Liver (tissue), 9 donors: ENCODE results near the gene INPP5E. TPM values are rescaled to one million over a fixed set of nuclear protein-coding genes. Genes with fewer than 3 reads are reported as not detected.

Experiments
- DNase-seq: peaks from one replicate; pipeline ENCODE4 v3.0.0-alpha.2; 2017; ENCODE audit warnings: low spot score
- H3K27ac ChIP-seq, 2 donors: one replicate each; pipeline ENCODE4 v1.7.0; 2013; ENCODE audit warnings: inconsistent platforms in 2 of 2, low read length in 2 of 2, control low read depth in 1 of 2, low read depth in 1 of 2, mild to moderate bottlenecking in 1 of 2
- H3K27me3 ChIP-seq, 4 donors: one replicate each; pipeline versions ENCODE4 v1.6.1 to v1.7.0; 2013; ENCODE audit warnings: low read length in 3 of 4, inconsistent platforms in 1 of 4, mild to moderate bottlenecking in 1 of 4, moderate library complexity in 1 of 4; ENCODE audit not compliant: control insufficient read depth in 4 of 4, insufficient read depth in 4 of 4
- H3K36me3 ChIP-seq, 4 donors: one replicate each; pipeline versions ENCODE4 v1.6.1 to v1.7.0; 2013; ENCODE audit warnings: low read length in 3 of 4, mild to moderate bottlenecking in 3 of 4, low read depth in 1 of 4, moderate library complexity in 1 of 4; ENCODE audit not compliant: control insufficient read depth in 4 of 4, insufficient read depth in 3 of 4
- H3K4me1 ChIP-seq, 4 donors: one replicate each; pipeline versions ENCODE4 v1.6.1 to v1.7.0; 2013; ENCODE audit warnings: low read length in 3 of 4, mild to moderate bottlenecking in 3 of 4, moderate library complexity in 1 of 4; ENCODE audit not compliant: control insufficient read depth in 4 of 4, insufficient read depth in 4 of 4
- H3K4me3 ChIP-seq, 3 donors: one replicate each; pipeline versions ENCODE4 v1.6.1 to v1.7.0; 2013; ENCODE audit warnings: low read length in 3 of 3, control low read depth in 1 of 3, low read depth in 1 of 3, mild to moderate bottlenecking in 1 of 3
- H3K9ac ChIP-seq, 2 donors: one replicate each; pipeline ENCODE4 v1.7.0; 2013; ENCODE audit warnings: low read length in 2 of 2, mild to moderate bottlenecking in 2 of 2, moderate library complexity in 2 of 2, control low read depth in 1 of 2, low read depth in 1 of 2
- H3K9me3 ChIP-seq, 4 donors: one replicate each; pipeline versions ENCODE4 v1.6.1 to v1.7.0; 2013; ENCODE audit warnings: low read length in 3 of 4; ENCODE audit not compliant: control insufficient read depth in 4 of 4
- EGR1 ChIP-seq, 2 donors: IDR thresholded peaks; 2 replicates each; pipeline ENCODE4 v1.6.1; 2016 to 2018; ENCODE audit warnings: antibody characterized with exemption in 2 of 2, low read depth in 2 of 2
- FOXA1 ChIP-seq: IDR thresholded peaks from 2 replicates; pipeline ENCODE4 v1.6.1; 2016; ENCODE audit warnings: antibody characterized with exemption
- FOXA2 ChIP-seq: IDR thresholded peaks from 2 replicates; pipeline ENCODE4 v1.6.1; 2016; ENCODE audit warnings: antibody characterized with exemption
- GABPA ChIP-seq, 2 donors: IDR thresholded peaks in 1 of 2; conservative IDR thresholded peaks in 1 of 2; 2 replicates each; pipeline ENCODE4 v1.6.1; 2016; ENCODE audit warnings: antibody characterized with exemption in 2 of 2, mild to moderate bottlenecking in 1 of 2, moderate library complexity in 1 of 2
- HNF4A ChIP-seq, 2 donors: conservative IDR thresholded peaks; 2 replicates each; pipeline ENCODE4 v1.6.1; 2016; ENCODE audit warnings: antibody characterized with exemption in 2 of 2, mild to moderate bottlenecking in 2 of 2
- HNF4G ChIP-seq: IDR thresholded peaks from 2 replicates; pipeline ENCODE4 v1.6.1; 2016; ENCODE audit warnings: antibody characterized with exemption
- JUND ChIP-seq, 2 donors: IDR thresholded peaks; 2 replicates each; pipeline ENCODE4 v1.6.1; 2016; ENCODE audit warnings: antibody characterized with exemption in 2 of 2
- MAX ChIP-seq: IDR thresholded peaks from 2 replicates; pipeline ENCODE4 v1.6.1; 2016; ENCODE audit warnings: antibody characterized with exemption
- NR2F2 ChIP-seq: IDR thresholded peaks from 2 replicates; pipeline ENCODE4 v1.6.1; 2016; ENCODE audit warnings: antibody characterized with exemption
- RAD21 ChIP-seq, 2 donors: IDR thresholded peaks; 2 replicates each; pipeline ENCODE4 v1.6.1; 2016; ENCODE audit warnings: antibody characterized with exemption in 2 of 2, mild to moderate bottlenecking in 2 of 2
- REST ChIP-seq: IDR thresholded peaks from 2 replicates; pipeline ENCODE4 v1.6.1; 2016; ENCODE audit warnings: antibody characterized with exemption, mild to moderate bottlenecking
- RXRA ChIP-seq, 2 donors: IDR thresholded peaks; 2 replicates each; pipeline ENCODE4 v1.6.1; 2017 to 2018; ENCODE audit warnings: antibody characterized with exemption in 2 of 2, mild to moderate bottlenecking in 1 of 2
- SP1 ChIP-seq: IDR thresholded peaks from 2 replicates; pipeline ENCODE4 v1.6.1; 2018; ENCODE audit warnings: antibody characterized with exemption, mild to moderate bottlenecking
- TAF1 ChIP-seq: conservative IDR thresholded peaks from 2 replicates; pipeline ENCODE4 v1.6.1; 2016; ENCODE audit warnings: antibody characterized with exemption, mild to moderate bottlenecking
- YY1 ChIP-seq: IDR thresholded peaks from 2 replicates; pipeline ENCODE4 v1.6.1; 2016; ENCODE audit warnings: antibody characterized with exemption, mild to moderate bottlenecking
- ZBTB33 ChIP-seq: IDR thresholded peaks from 2 replicates; pipeline ENCODE4 v1.6.1; 2016; ENCODE audit warnings: antibody characterized with exemption
- WGBS: extraction: QIAGEN DNeasy Blood & Tissue Kit; methylation state at CpG from one replicate; pipeline ENCODE4 v1.1.7; 2013; 5-methylcytosine and 5-hydroxymethylcytosine counted together
- polyA plus RNA-seq, 2 donors: library from polyadenylated mRNA; stranded (reverse) in 1 of 2; unstranded in 1 of 2; fragments of 200-250 nt in 1 of 2; fragments of >200 nt in 1 of 2; fragmentation: Nextera tagmentation in 1 of 2; extraction: Ambion mirVana in 1 of 2; gene quantifications; one replicate each; pipeline versions ENCODE4 v1.2.1 to v1.2.3, GENCODE V29; 2013 to 2015
- total RNA-seq, 2 donors: library from RNA; depleted of rRNA; stranded (reverse); fragments of >200 nt; gene quantifications; one replicate each; pipeline ENCODE4 v1.2.3, GENCODE V29; 2014
- TF ChIP-seq, protein P1 (sequence below): fragments of 150-350 bp; IDR thresholded peaks from 2 replicates; pipeline ENCODE4 v1.5.1; 2017; ENCODE audit warnings: improper control_type of control experiment, low read depth, low read length; ENCODE audit not compliant: missing input control
- donor health status: healthy.
- donor health status: healthy.
- donor health status: healthy.
- donor health status: healthy.
- donor health status: healthy.

Gene INPP5E
- total and polyA plus RNA-seq, 4 donors = 1.0 to 3.3 (median 2.9) TPM

DNA sequence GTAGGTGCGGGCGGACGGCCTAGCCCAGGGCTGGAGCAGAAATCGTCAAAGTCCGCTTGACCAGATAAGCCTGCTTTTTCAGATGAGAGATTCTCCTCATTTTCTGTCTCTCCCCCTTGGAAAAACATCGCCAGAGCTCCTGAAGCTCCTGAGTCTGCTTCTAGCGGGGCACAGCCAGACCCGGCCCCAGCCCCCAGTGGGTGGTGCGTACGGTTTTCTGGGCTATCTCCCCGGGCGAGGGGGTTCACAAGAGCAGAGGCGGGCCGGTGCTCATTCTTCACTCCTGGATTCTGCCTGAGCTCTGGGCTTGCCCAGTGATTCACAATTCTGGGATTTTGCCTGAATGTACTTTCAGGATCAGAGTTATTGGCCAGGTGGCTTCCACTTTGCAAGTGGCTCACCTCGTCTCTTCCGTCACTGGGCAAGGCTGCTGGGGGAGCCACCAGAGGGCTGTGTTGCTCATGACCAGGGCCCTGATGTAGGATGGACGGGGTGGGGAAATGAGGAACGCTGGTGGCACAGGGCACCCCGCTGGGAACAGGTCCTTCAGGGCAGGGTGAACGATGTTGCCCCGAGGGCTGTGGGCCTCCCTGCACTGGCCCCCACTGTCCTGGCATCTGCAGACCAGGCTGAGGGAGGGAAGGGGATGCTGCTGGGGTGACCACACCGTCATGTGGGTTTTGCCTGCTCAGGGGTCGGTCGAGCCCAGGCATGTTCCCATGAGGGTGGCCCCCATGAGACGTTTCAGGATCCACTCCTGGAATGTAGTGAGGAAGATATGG is 36.9 kb upstream of the INPP5E start:
- H3K4me3 ChIP-seq = no peak overlapping the region
- no peaks in the 10 kb centered on the region for H3K9me3 ChIP-seq
- no peak overlapping the region for H3K9ac ChIP-seq
- TF ChIP-seq SP1 (no peak), FOXA1 (no peak), ZBTB33 (no peak), EGR1 (IDR thresholded peaks at IDR 0.05; ENCODE audit: low read depth in 2 of 2) (no peak), HNF4G (no peak), RXRA (IDR thresholded peaks at IDR 0.05) (no peak)
- TF ChIP-seq, protein P1, sequence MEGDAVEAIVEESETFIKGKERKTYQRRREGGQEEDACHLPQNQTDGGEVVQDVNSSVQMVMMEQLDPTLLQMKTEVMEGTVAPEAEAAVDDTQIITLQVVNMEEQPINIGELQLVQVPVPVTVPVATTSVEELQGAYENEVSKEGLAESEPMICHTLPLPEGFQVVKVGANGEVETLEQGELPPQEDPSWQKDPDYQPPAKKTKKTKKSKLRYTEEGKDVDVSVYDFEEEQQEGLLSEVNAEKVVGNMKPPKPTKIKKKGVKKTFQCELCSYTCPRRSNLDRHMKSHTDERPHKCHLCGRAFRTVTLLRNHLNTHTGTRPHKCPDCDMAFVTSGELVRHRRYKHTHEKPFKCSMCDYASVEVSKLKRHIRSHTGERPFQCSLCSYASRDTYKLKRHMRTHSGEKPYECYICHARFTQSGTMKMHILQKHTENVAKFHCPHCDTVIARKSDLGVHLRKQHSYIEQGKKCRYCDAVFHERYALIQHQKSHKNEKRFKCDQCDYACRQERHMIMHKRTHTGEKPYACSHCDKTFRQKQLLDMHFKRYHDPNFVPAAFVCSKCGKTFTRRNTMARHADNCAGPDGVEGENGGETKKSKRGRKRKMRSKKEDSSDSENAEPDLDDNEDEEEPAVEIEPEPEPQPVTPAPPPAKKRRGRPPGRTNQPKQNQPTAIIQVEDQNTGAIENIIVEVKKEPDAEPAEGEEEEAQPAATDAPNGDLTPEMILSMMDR = no peak
- H3K36me3 ChIP-seq = peaks cover 38 to 61% (median 49%) of the 10 kb centered on the region in 4 donors
- H3K27me3 ChIP-seq = no peaks in the 10 kb centered on the region
- no peak for DNase-seq
- WGBS = 90% methylated on average over 25 of the region's 25 CpGs
- H3K4me1 ChIP-seq = peaks cover 3% of the 10 kb centered on the region in 4 donors
- no peak overlapping the region for H3K27ac ChIP-seq

- no peak for DNase-seq
- H3K4me1 ChIP-seq = no peaks in the 10 kb centered on the region
- H3K27me3 ChIP-seq = no peaks in the 10 kb centered on the region
- no peaks in the 10 kb centered on the region for H3K9me3 ChIP-seq
- no peak overlapping the region for H3K27ac ChIP-seq
- 94% methylated on average over 34 of the region's 34 CpGs for WGBS
- peaks cover 42 to 74% (median 60%) of the 10 kb centered on the region in 4 donors for H3K36me3 ChIP-seq
- H3K9ac ChIP-seq = no peak overlapping the region
- no peak overlapping the region for H3K4me3 ChIP-seq
- TF ChIP-seq RAD21 (IDR thresholded peaks at IDR 0.05) (no peak), FOXA1 (no peak), NR2F2 (no peak), YY1 (no peak), GABPA (IDR thresholded peaks at IDR 0.05 in 1 of 2, conservative IDR thresholded peaks at IDR 0.05 in 1 of 2) (no peak), HNF4G (no peak), MAX (no peak), HNF4A (conservative IDR thresholded peaks at IDR 0.05) (no peak), TAF1 (no peak), REST (no peak), SP1 (no peak), FOXA2 (no peak), JUND (IDR thresholded peaks at IDR 0.05) (no peak), EGR1 (IDR thresholded peaks at IDR 0.05; ENCODE audit: low read depth in 2 of 2) (no peak), RXRA (IDR thresholded peaks at IDR 0.05) (no peak), ZBTB33 (no peak)
- TF ChIP-seq, protein P1 = no peak
Observed at GRCh38 chr9:136474974-136475865, 35.6 kb upstream of the INPP5E start.
